ENCODE measurements around the gene KRT72. TPM values are rescaled to one million over a fixed set of nuclear protein-coding genes. Genes with fewer than 3 reads are reported as not detected.

KRT72 gene
- total RNA-seq, 1 experiment from 2014 or later, result 0.17 TPM

GRCh38 chr12:52557476-52557875, 43.8 kb downstream of the KRT72 start:
- RAD21 ChIA-PET (ENCODE audit: low non-redundant PET in 1 of 2, low total read pairs in 2 of 2, uncharacterized antibody in 2 of 2, unreplicated experiment in 2 of 2), result no interaction called here
- H3K4me3 ChIP-seq (replicated peaks in 1 of 2; ENCODE audit: low read depth in 1 of 2, low read length in 2 of 2), result no peak overlapping the region
- H3K79me2 ChIP-seq (ENCODE audit: insufficient read depth, low read length), result no peaks in the 10 kb centered on the region
- H3K36me3 ChIP-seq (ENCODE audit: control insufficient read depth in 1 of 2, insufficient read depth in 2 of 2, low read length in 2 of 2), result no peaks in the 10 kb centered on the region
- no peak overlapping the region for H2AFZ ChIP-seq (ENCODE audit: low read depth, low read length, poor library complexity, severe bottlenecking)
- no peak overlapping the region for H3K9ac ChIP-seq (ENCODE audit: low read length)
- H3K9me2 ChIP-seq (ENCODE audit: insufficient read depth), result no peaks in the 10 kb centered on the region
- no peaks in the 10 kb centered on the region for H4K20me1 ChIP-seq (ENCODE audit: insufficient read depth)
- BruUV-seq (replicated peaks), result no TSS peak
- POLR2A ChIA-PET, result no interaction called here
- intact Hi-C loops (cut with micrococcal nuclease), result no loop called here
- H3K9me3 ChIP-seq (ENCODE audit: control insufficient read depth in 1 of 2, insufficient read depth in 1 of 2, low read depth in 1 of 2, low read length in 2 of 2), result no peaks in the 10 kb centered on the region
- no peaks in the 10 kb centered on the region for H3K27me3 ChIP-seq (ENCODE audit: insufficient read depth, low read length)
- no peak for DNase-seq (ENCODE audit: low read depth, low spot score)
- no peak overlapping the region for H3K4me2 ChIP-seq (ENCODE audit: low read length)
- ATAC-seq, result no peak
- CTCF ChIA-PET, result no interaction called here
- TF ChIP-seq POLR2A (IDR thresholded peaks at IDR 0.05; ENCODE audit: borderline replicate concordance, extremely low read depth, insufficient read depth, insufficient read length), result no peak
- no peak for TF ChIP-seq ATF3 (IDR thresholded peaks at IDR 0.05)
- no peak for TF ChIP-seq POLR2AphosphoS5 (IDR thresholded peaks at IDR 0.05; ENCODE audit: low read depth, low read length)
- TF ChIP-seq ZFX (IDR thresholded peaks at IDR 0.05), result no peak
- TF ChIP-seq, protein P1, sequence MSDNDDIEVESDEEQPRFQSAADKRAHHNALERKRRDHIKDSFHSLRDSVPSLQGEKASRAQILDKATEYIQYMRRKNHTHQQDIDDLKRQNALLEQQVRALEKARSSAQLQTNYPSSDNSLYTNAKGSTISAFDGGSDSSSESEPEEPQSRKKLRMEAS (IDR thresholded peaks at IDR 0.05), result no peak
- TF ChIP-seq EZH2 (IDR thresholded peaks at IDR 0.05), result no peak
- TF ChIP-seq, protein P2, sequence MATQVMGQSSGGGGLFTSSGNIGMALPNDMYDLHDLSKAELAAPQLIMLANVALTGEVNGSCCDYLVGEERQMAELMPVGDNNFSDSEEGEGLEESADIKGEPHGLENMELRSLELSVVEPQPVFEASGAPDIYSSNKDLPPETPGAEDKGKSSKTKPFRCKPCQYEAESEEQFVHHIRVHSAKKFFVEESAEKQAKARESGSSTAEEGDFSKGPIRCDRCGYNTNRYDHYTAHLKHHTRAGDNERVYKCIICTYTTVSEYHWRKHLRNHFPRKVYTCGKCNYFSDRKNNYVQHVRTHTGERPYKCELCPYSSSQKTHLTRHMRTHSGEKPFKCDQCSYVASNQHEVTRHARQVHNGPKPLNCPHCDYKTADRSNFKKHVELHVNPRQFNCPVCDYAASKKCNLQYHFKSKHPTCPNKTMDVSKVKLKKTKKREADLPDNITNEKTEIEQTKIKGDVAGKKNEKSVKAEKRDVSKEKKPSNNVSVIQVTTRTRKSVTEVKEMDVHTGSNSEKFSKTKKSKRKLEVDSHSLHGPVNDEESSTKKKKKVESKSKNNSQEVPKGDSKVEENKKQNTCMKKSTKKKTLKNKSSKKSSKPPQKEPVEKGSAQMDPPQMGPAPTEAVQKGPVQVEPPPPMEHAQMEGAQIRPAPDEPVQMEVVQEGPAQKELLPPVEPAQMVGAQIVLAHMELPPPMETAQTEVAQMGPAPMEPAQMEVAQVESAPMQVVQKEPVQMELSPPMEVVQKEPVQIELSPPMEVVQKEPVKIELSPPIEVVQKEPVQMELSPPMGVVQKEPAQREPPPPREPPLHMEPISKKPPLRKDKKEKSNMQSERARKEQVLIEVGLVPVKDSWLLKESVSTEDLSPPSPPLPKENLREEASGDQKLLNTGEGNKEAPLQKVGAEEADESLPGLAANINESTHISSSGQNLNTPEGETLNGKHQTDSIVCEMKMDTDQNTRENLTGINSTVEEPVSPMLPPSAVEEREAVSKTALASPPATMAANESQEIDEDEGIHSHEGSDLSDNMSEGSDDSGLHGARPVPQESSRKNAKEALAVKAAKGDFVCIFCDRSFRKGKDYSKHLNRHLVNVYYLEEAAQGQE (IDR thresholded peaks at IDR 0.05; ENCODE audit: low read depth), result no peak
- TF ChIP-seq ZNF274 (IDR thresholded peaks at IDR 0.05; ENCODE audit: low read depth, low read length), result no peak
- no peak for TF ChIP-seq SRF (IDR thresholded peaks at IDR 0.05; ENCODE audit: low read depth)
- no peak for TF ChIP-seq EGR1 (IDR thresholded peaks at IDR 0.05; ENCODE audit: low read depth)
- no peak for TF ChIP-seq FOSL1 (IDR thresholded peaks at IDR 0.05; ENCODE audit: low read depth)
- H3K4me1 ChIP-seq (ENCODE audit: control insufficient read depth in 1 of 2, insufficient read depth in 2 of 2, low read length in 2 of 2), result no peaks in the 10 kb centered on the region
- H3K27ac ChIP-seq (ENCODE audit: low read depth, low read length), result no peak overlapping the region

All from HCT116 (cell line).